ENCODE results near the gene FBP1. TPM values are rescaled to one million over a fixed set of nuclear protein-coding genes. Genes with fewer than 3 reads are reported as not detected.

Gene FBP1
- total RNA-seq, 1 experiment from 2014 or later, result 2.3 TPM

GRCh38 chr9:94644543-94644942 is 5.2 kb upstream of the FBP1 start:
- TF ChIP-seq CTCF (IDR thresholded peaks at IDR 0.05; ENCODE audit: insufficient read depth in 1 of 2, low read depth in 1 of 2, low read length in 1 of 2, severe bottlenecking in 1 of 2, unreplicated experiment in 1 of 2), result no peak
- POLR2A ChIA-PET, result no interaction called here
- Histone ChIP-seq H3K4me3 (ENCODE audit: low read depth, low read length) (no peak overlapping the region), H3K27me3 (replicated peaks; ENCODE audit: control insufficient read depth, insufficient read depth, low read length) (no peaks in the 10 kb centered on the region), H3K9me3 (no peaks in the 10 kb centered on the region), H3K36me3 (ENCODE audit: control insufficient read depth, insufficient read depth, low read length) (no peaks in the 10 kb centered on the region), H3K4me1 (no peaks in the 10 kb centered on the region)
- CTCF ChIA-PET, result no interaction called here
- DNase-seq, result no peak
- Mint-ChIP-seq H3K27me3 (ENCODE audit: insufficient read depth, unreplicated experiment) (no peaks in the 10 kb centered on the region), H3K36me3 (ENCODE audit: insufficient read depth, unreplicated experiment) (no peaks in the 10 kb centered on the region), H3K4me1 (ENCODE audit: low read depth, unreplicated experiment) (no peaks in the 10 kb centered on the region), H3K4me3 (ENCODE audit: unreplicated experiment) (no peak overlapping the region), H3K27ac (ENCODE audit: unreplicated experiment) (no peak overlapping the region), H3K9me3 (ENCODE audit: unreplicated experiment) (no peaks in the 10 kb centered on the region)
- no TSS peak for BruUV-seq (replicated peaks)
- intact Hi-C loops (cut with micrococcal nuclease; ENCODE audit: unreplicated experiment), result no loop called here

GRCh38 chr9:94643741-94644140 is 4.4 kb upstream of the FBP1 start:
- intact Hi-C loops (cut with micrococcal nuclease; ENCODE audit: unreplicated experiment), result no loop called here
- POLR2A ChIA-PET, result no interaction called here
- no peaks in the 10 kb centered on the region for H3K4me1 Mint-ChIP-seq (ENCODE audit: low read depth, unreplicated experiment)
- no peak for TF ChIP-seq CTCF (IDR thresholded peaks at IDR 0.05; ENCODE audit: insufficient read depth in 1 of 2, low read depth in 1 of 2, low read length in 1 of 2, severe bottlenecking in 1 of 2, unreplicated experiment in 1 of 2)
- no peaks in the 10 kb centered on the region for H3K36me3 Mint-ChIP-seq (ENCODE audit: insufficient read depth, unreplicated experiment)
- no peaks in the 10 kb centered on the region for H3K27me3 ChIP-seq (replicated peaks; ENCODE audit: control insufficient read depth, insufficient read depth, low read length)
- no peaks in the 10 kb centered on the region for H3K27me3 Mint-ChIP-seq (ENCODE audit: insufficient read depth, unreplicated experiment)
- no peaks in the 10 kb centered on the region for H3K9me3 ChIP-seq
- H3K4me3 Mint-ChIP-seq (ENCODE audit: unreplicated experiment), result no peak overlapping the region
- H3K36me3 ChIP-seq (ENCODE audit: control insufficient read depth, insufficient read depth, low read length), result no peaks in the 10 kb centered on the region
- no peaks in the 10 kb centered on the region for H3K4me1 ChIP-seq
- no peaks in the 10 kb centered on the region for H3K9me3 Mint-ChIP-seq (ENCODE audit: unreplicated experiment)
- no peak for DNase-seq
- H3K27ac Mint-ChIP-seq (ENCODE audit: unreplicated experiment), result no peak overlapping the region
- BruUV-seq (replicated peaks), result no TSS peak
- no peak overlapping the region for H3K4me3 ChIP-seq (ENCODE audit: low read depth, low read length)
- CTCF ChIA-PET, result no interaction called here

- CTCF ChIA-PET, result no interaction called here
- no peaks in the 10 kb centered on the region for H3K9me3 Mint-ChIP-seq (ENCODE audit: unreplicated experiment)
- DNase-seq, result no peak
- no peak overlapping the region for H3K27ac Mint-ChIP-seq (ENCODE audit: unreplicated experiment)
- intact Hi-C loops (cut with micrococcal nuclease; ENCODE audit: unreplicated experiment), result no loop called here
- no peaks in the 10 kb centered on the region for H3K4me1 Mint-ChIP-seq (ENCODE audit: low read depth, unreplicated experiment)
- H3K27me3 Mint-ChIP-seq (ENCODE audit: insufficient read depth, unreplicated experiment), result no peaks in the 10 kb centered on the region
- Histone ChIP-seq H3K9me3 (no peaks in the 10 kb centered on the region), H3K4me3 (ENCODE audit: low read depth, low read length) (no peak overlapping the region), H3K27me3 (replicated peaks; ENCODE audit: control insufficient read depth, insufficient read depth, low read length) (no peaks in the 10 kb centered on the region), H3K36me3 (ENCODE audit: control insufficient read depth, insufficient read depth, low read length) (no peaks in the 10 kb centered on the region), H3K4me1 (no peaks in the 10 kb centered on the region)
- POLR2A ChIA-PET, result no interaction called here
- BruUV-seq (replicated peaks), result no TSS peak
- H3K36me3 Mint-ChIP-seq (ENCODE audit: insufficient read depth, unreplicated experiment), result no peaks in the 10 kb centered on the region
- no peak overlapping the region for H3K4me3 Mint-ChIP-seq (ENCODE audit: unreplicated experiment)
- TF ChIP-seq CTCF (IDR thresholded peaks at IDR 0.05; ENCODE audit: insufficient read depth in 1 of 2, low read depth in 1 of 2, low read length in 1 of 2, severe bottlenecking in 1 of 2, unreplicated experiment in 1 of 2), result no peak
Measured at GRCh38 chr9:94643176-94643575, 3.9 kb upstream of the FBP1 start.
